ENCODE results near the gene CORIN. TPM values are rescaled to one million over a fixed set of nuclear protein-coding genes. Genes with fewer than 3 reads are reported as not detected.

The CORIN gene
- polyA plus RNA-seq, 2 donors: 0.09 to 0.28 TPM

GRCh38 chr4:47621181-47621580, 216.7 kb downstream of the CORIN start:
- Histone ChIP-seq H3K36me3 (ENCODE audit: control insufficient read depth in 2 of 2, insufficient read depth in 2 of 2, low read length in 1 of 2) (no peaks in the 10 kb centered on the region), H3K9me3 (ENCODE audit: control insufficient read depth in 2 of 2, insufficient read depth in 1 of 2, low read depth in 1 of 2, low read length in 1 of 2) (no peaks in the 10 kb centered on the region), H3K27ac (ENCODE audit: low read depth in 2 of 2, low read length in 1 of 2) (no peak overlapping the region), H3K27me3 (ENCODE audit: control insufficient read depth in 1 of 2, insufficient read depth in 2 of 2, low read length in 2 of 2) (no peaks in the 10 kb centered on the region), H3K4me1 (ENCODE audit: control insufficient read depth in 2 of 2, insufficient read depth in 2 of 2, low read length in 1 of 2) (no peaks in the 10 kb centered on the region), H3K4me3 (ENCODE audit: low read depth in 1 of 2, low read length in 2 of 2) (no peak overlapping the region)
- WGBS, 2 donors: 83 to 92% methylated on average over 1 of the region's 1 CpG

- Histone ChIP-seq H3K4me3 (ENCODE audit: low read depth in 1 of 2, low read length in 2 of 2) (no peak overlapping the region), H3K36me3 (ENCODE audit: control insufficient read depth in 2 of 2, insufficient read depth in 2 of 2, low read length in 1 of 2) (no peaks in the 10 kb centered on the region), H3K4me1 (ENCODE audit: control insufficient read depth in 2 of 2, insufficient read depth in 2 of 2, low read length in 1 of 2) (no peaks in the 10 kb centered on the region), H3K27me3 (ENCODE audit: control insufficient read depth in 1 of 2, insufficient read depth in 2 of 2, low read length in 2 of 2) (no peaks in the 10 kb centered on the region), H3K9me3 (ENCODE audit: control insufficient read depth in 2 of 2, insufficient read depth in 1 of 2, low read depth in 1 of 2, low read length in 1 of 2) (no peaks in the 10 kb centered on the region), H3K27ac (ENCODE audit: low read depth in 2 of 2, low read length in 1 of 2) (no peak overlapping the region)
- WGBS, 2 donors: 72 to 88% methylated on average over 2 of the region's 2 CpGs
These were observed 218.2 kb downstream of the CORIN start for GRCh38 chr4:47619691-47620090.

GRCh38 chr4:47617607-47618006, 220.3 kb downstream of the CORIN start:
- Histone ChIP-seq H3K4me3 (ENCODE audit: low read depth in 1 of 2, low read length in 2 of 2) (no peak overlapping the region), H3K9me3 (ENCODE audit: control insufficient read depth in 2 of 2, insufficient read depth in 1 of 2, low read depth in 1 of 2, low read length in 1 of 2) (no peaks in the 10 kb centered on the region), H3K27ac (ENCODE audit: low read depth in 2 of 2, low read length in 1 of 2) (no peak overlapping the region), H3K4me1 (ENCODE audit: control insufficient read depth in 2 of 2, insufficient read depth in 2 of 2, low read length in 1 of 2) (no peaks in the 10 kb centered on the region), H3K36me3 (ENCODE audit: control insufficient read depth in 2 of 2, insufficient read depth in 2 of 2, low read length in 1 of 2) (no peaks in the 10 kb centered on the region), H3K27me3 (ENCODE audit: control insufficient read depth in 1 of 2, insufficient read depth in 2 of 2, low read length in 2 of 2) (no peaks in the 10 kb centered on the region)

GRCh38 chr4:47615385-47615784, 222.5 kb downstream of the CORIN start:
- 59 to 61% methylated on average over 4 of the region's 4 CpGs for WGBS, 2 donors
- no peaks in the 10 kb centered on the region for H3K36me3 ChIP-seq (ENCODE audit: control insufficient read depth in 2 of 2, insufficient read depth in 2 of 2, low read length in 1 of 2)
- H3K4me3 ChIP-seq (ENCODE audit: low read depth in 1 of 2, low read length in 2 of 2): no peak overlapping the region
- no peaks in the 10 kb centered on the region for H3K27me3 ChIP-seq (ENCODE audit: control insufficient read depth in 1 of 2, insufficient read depth in 2 of 2, low read length in 2 of 2)
- H3K27ac ChIP-seq (ENCODE audit: low read depth in 2 of 2, low read length in 1 of 2): no peak overlapping the region
- no peaks in the 10 kb centered on the region for H3K9me3 ChIP-seq (ENCODE audit: control insufficient read depth in 2 of 2, insufficient read depth in 1 of 2, low read depth in 1 of 2, low read length in 1 of 2)
- no peaks in the 10 kb centered on the region for H3K4me1 ChIP-seq (ENCODE audit: control insufficient read depth in 2 of 2, insufficient read depth in 2 of 2, low read length in 1 of 2)

GRCh38 chr4:47612116-47613023, 225.5 kb downstream of the CORIN start:
- Histone ChIP-seq H3K4me1 (ENCODE audit: control insufficient read depth in 2 of 2, insufficient read depth in 2 of 2, low read length in 1 of 2) (no peaks in the 10 kb centered on the region), H3K4me3 (ENCODE audit: low read depth in 1 of 2, low read length in 2 of 2) (no peak overlapping the region), H3K9me3 (ENCODE audit: control insufficient read depth in 2 of 2, insufficient read depth in 1 of 2, low read depth in 1 of 2, low read length in 1 of 2) (no peaks in the 10 kb centered on the region), H3K36me3 (ENCODE audit: control insufficient read depth in 2 of 2, insufficient read depth in 2 of 2, low read length in 1 of 2) (no peaks in the 10 kb centered on the region), H3K27me3 (ENCODE audit: control insufficient read depth in 1 of 2, insufficient read depth in 2 of 2, low read length in 2 of 2) (no peaks in the 10 kb centered on the region), H3K27ac (ENCODE audit: low read depth in 2 of 2, low read length in 1 of 2) (no peak overlapping the region)
- WGBS, 2 donors: 64 to 69% methylated on average over 4 of the region's 4 CpGs

GRCh38 chr4:47606482-47606881, 231.4 kb downstream of the CORIN start:
- WGBS, 2 donors: 94 to 97% methylated on average over 3 of the region's 3 CpGs
- Histone ChIP-seq H3K27ac (ENCODE audit: low read depth in 2 of 2, low read length in 1 of 2) (no peak overlapping the region), H3K4me3 (ENCODE audit: low read depth in 1 of 2, low read length in 2 of 2) (no peak overlapping the region), H3K4me1 (ENCODE audit: control insufficient read depth in 2 of 2, insufficient read depth in 2 of 2, low read length in 1 of 2) (no peaks in the 10 kb centered on the region), H3K27me3 (ENCODE audit: control insufficient read depth in 1 of 2, insufficient read depth in 2 of 2, low read length in 2 of 2) (no peaks in the 10 kb centered on the region), H3K9me3 (ENCODE audit: control insufficient read depth in 2 of 2, insufficient read depth in 1 of 2, low read depth in 1 of 2, low read length in 1 of 2) (no peaks in the 10 kb centered on the region), H3K36me3 (ENCODE audit: control insufficient read depth in 2 of 2, insufficient read depth in 2 of 2, low read length in 1 of 2) (peaks cover 0 to 3% of the 10 kb centered on the region in 2 donors)

GRCh38 chr4:47598896-47599295, 239.0 kb downstream of the CORIN start:
- Histone ChIP-seq H3K27me3 (ENCODE audit: control insufficient read depth in 1 of 2, insufficient read depth in 2 of 2, low read length in 2 of 2) (no peaks in the 10 kb centered on the region), H3K36me3 (ENCODE audit: control insufficient read depth in 2 of 2, insufficient read depth in 2 of 2, low read length in 1 of 2) (peaks cover 3 to 4% of the 10 kb centered on the region in 2 donors), H3K4me1 (ENCODE audit: control insufficient read depth in 2 of 2, insufficient read depth in 2 of 2, low read length in 1 of 2) (no peaks in the 10 kb centered on the region), H3K9me3 (ENCODE audit: control insufficient read depth in 2 of 2, insufficient read depth in 1 of 2, low read depth in 1 of 2, low read length in 1 of 2) (no peaks in the 10 kb centered on the region), H3K27ac (ENCODE audit: low read depth in 2 of 2, low read length in 1 of 2) (no peak overlapping the region), H3K4me3 (ENCODE audit: low read depth in 1 of 2, low read length in 2 of 2) (no peak overlapping the region)
- 92 to 93% methylated on average over 3 of the region's 3 CpGs for WGBS, 2 donors

- no peak overlapping the region for H3K27ac ChIP-seq (ENCODE audit: low read depth in 2 of 2, low read length in 1 of 2)
- no peaks in the 10 kb centered on the region for H3K4me1 ChIP-seq (ENCODE audit: control insufficient read depth in 2 of 2, insufficient read depth in 2 of 2, low read length in 1 of 2)
- WGBS, 2 donors: 43 to 68% methylated on average over 1 of the region's 1 CpG
- H3K27me3 ChIP-seq (ENCODE audit: control insufficient read depth in 1 of 2, insufficient read depth in 2 of 2, low read length in 2 of 2): no peaks in the 10 kb centered on the region
- no peaks in the 10 kb centered on the region for H3K9me3 ChIP-seq (ENCODE audit: control insufficient read depth in 2 of 2, insufficient read depth in 1 of 2, low read depth in 1 of 2, low read length in 1 of 2)
- peaks cover 2 to 4% of the 10 kb centered on the region in 2 donors for H3K36me3 ChIP-seq (ENCODE audit: control insufficient read depth in 2 of 2, insufficient read depth in 2 of 2, low read length in 1 of 2)
- H3K4me3 ChIP-seq (ENCODE audit: low read depth in 1 of 2, low read length in 2 of 2): no peak overlapping the region
These were observed 239.5 kb downstream of the CORIN start for GRCh38 chr4:47598320-47598719.

GRCh38 chr4:47597696-47598095, 240.2 kb downstream of the CORIN start:
- H3K9me3 ChIP-seq (ENCODE audit: control insufficient read depth in 2 of 2, insufficient read depth in 1 of 2, low read depth in 1 of 2, low read length in 1 of 2): no peaks in the 10 kb centered on the region
- peaks cover 0 to 4% of the 10 kb centered on the region in 2 donors for H3K36me3 ChIP-seq (ENCODE audit: control insufficient read depth in 2 of 2, insufficient read depth in 2 of 2, low read length in 1 of 2)
- no peak overlapping the region for H3K27ac ChIP-seq (ENCODE audit: low read depth in 2 of 2, low read length in 1 of 2)
- no peaks in the 10 kb centered on the region for H3K4me1 ChIP-seq (ENCODE audit: control insufficient read depth in 2 of 2, insufficient read depth in 2 of 2, low read length in 1 of 2)
- no peaks in the 10 kb centered on the region for H3K27me3 ChIP-seq (ENCODE audit: control insufficient read depth in 1 of 2, insufficient read depth in 2 of 2, low read length in 2 of 2)
- WGBS, 2 donors: 57 to 68% methylated on average over 1 of the region's 1 CpG
- H3K4me3 ChIP-seq (ENCODE audit: low read depth in 1 of 2, low read length in 2 of 2): no peak overlapping the region

- no peaks in the 10 kb centered on the region for H3K27me3 ChIP-seq (ENCODE audit: control insufficient read depth in 1 of 2, insufficient read depth in 2 of 2, low read length in 2 of 2)
- H3K4me1 ChIP-seq (ENCODE audit: control insufficient read depth in 2 of 2, insufficient read depth in 2 of 2, low read length in 1 of 2): no peaks in the 10 kb centered on the region
- H3K4me3 ChIP-seq (ENCODE audit: low read depth in 1 of 2, low read length in 2 of 2): no peak overlapping the region
- no peak overlapping the region for H3K27ac ChIP-seq (ENCODE audit: low read depth in 2 of 2, low read length in 1 of 2)
- WGBS, 2 donors: 65 to 89% methylated on average over 1 of the region's 1 CpG
- no peaks in the 10 kb centered on the region for H3K9me3 ChIP-seq (ENCODE audit: control insufficient read depth in 2 of 2, insufficient read depth in 1 of 2, low read depth in 1 of 2, low read length in 1 of 2)
- peaks cover 9 to 14% of the 10 kb centered on the region in 2 donors for H3K36me3 ChIP-seq (ENCODE audit: control insufficient read depth in 2 of 2, insufficient read depth in 2 of 2, low read length in 1 of 2)
These were observed 247.5 kb downstream of the CORIN start for GRCh38 chr4:47590325-47590724.

Measured in esophagus (tissue), 2 donors.